MM.1S (cell line): ENCODE results near the gene DENND5A.

ENCODE experiments used
- EZH2 ChIP-seq: fragments of 300-600 bp; sonication (generic); optimal IDR thresholded peaks from 2 replicates; pipeline ENCODE3; 2017; ENCODE audit warnings: low read depth, mild to moderate bottlenecking, antibody characterized with exemption, low read length, mixed read lengths
- TF ChIP-seq, protein P1 (sequence below): fragments of 300-600 bp; sonication (generic); IDR thresholded peaks from 2 replicates; pipeline ENCODE4 v1.5.1; 2016; ENCODE audit warnings: antibody characterized with exemption, low read length, mixed read lengths

DNA sequence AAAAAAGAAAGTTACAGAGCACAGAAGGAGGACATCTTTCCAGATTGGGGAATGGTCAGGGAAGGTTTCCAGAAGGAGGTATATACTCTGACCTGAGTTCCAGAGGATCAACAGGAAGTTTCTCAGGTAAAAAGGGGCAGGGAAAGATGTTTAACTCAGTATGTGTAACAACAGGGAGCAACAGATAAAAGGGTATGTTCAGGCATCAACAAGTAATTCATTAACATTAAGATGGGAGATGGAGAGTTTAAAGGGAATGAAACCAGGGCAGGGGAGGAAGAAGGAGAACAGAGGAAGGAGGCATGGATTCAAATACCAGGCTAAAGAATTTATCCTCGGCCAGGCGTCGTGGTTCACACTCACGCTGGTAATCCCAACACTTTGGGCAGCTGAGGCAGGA lies 2.5 kb upstream of the DENND5A start:
- TF ChIP-seq, protein P1, sequence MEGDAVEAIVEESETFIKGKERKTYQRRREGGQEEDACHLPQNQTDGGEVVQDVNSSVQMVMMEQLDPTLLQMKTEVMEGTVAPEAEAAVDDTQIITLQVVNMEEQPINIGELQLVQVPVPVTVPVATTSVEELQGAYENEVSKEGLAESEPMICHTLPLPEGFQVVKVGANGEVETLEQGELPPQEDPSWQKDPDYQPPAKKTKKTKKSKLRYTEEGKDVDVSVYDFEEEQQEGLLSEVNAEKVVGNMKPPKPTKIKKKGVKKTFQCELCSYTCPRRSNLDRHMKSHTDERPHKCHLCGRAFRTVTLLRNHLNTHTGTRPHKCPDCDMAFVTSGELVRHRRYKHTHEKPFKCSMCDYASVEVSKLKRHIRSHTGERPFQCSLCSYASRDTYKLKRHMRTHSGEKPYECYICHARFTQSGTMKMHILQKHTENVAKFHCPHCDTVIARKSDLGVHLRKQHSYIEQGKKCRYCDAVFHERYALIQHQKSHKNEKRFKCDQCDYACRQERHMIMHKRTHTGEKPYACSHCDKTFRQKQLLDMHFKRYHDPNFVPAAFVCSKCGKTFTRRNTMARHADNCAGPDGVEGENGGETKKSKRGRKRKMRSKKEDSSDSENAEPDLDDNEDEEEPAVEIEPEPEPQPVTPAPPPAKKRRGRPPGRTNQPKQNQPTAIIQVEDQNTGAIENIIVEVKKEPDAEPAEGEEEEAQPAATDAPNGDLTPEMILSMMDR = no peak
- TF ChIP-seq EZH2 = no peak
